ENCODE measurements around the gene CSNK1A1L. TPM values are rescaled to one million over a fixed set of nuclear protein-coding genes. Genes with fewer than 3 reads are reported as not detected.

Gene CSNK1A1L
- total and polyA plus RNA-seq, 4 experiments from 2014 or later = not detected

DNA sequence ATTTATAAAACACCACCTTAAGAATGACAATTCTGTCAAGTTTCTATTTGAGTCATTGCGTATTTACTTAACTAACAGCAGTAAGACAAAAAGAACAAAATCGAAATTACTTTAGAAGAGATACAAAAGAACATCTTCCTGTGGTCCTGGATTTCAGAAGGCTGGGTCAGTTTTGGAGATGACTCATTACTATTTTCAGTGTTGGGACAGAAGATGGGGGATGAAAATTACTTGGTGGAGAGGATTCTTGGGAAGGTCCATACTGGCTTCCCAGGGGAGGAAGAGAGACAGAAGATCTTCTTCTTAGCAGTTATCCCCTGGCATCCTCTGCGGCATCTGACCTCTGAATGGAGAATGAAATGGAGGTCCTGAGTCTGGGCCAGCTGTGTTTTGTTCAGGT is 33.5 kb upstream of the CSNK1A1L start:
- intact Hi-C loops (cut with micrococcal nuclease) = no loop called here
- ChIA-PET CTCF (ENCODE audit: partially characterized antibody) (no interaction called here), POLR2A (ENCODE audit: partially characterized antibody) (no interaction called here)
- Histone ChIP-seq H3K9me3 (ENCODE audit: control insufficient read depth in 1 of 2, low read length in 2 of 2) (no peaks in the 10 kb centered on the region), H3K4me3 (ENCODE audit: low read length in 2 of 2) (no peak overlapping the region), H3K36me3 (ENCODE audit: insufficient read depth, low read length) (no peaks in the 10 kb centered on the region), H3K4me1 (ENCODE audit: insufficient read depth, low read length) (no peaks in the 10 kb centered on the region), H3K27ac (ENCODE audit: low read depth, low read length) (no peak overlapping the region), H3K27me3 (ENCODE audit: insufficient read depth, low read length) (no peaks in the 10 kb centered on the region)
- no peak for DNase-seq
- peaks cover 1 to 6% of the 10 kb centered on the region in 2 donors for H3K27me3 Mint-ChIP-seq
- H3K36me3 Mint-ChIP-seq = no peaks in the 10 kb centered on the region
- peaks cover 0 to 2% (median 0%) of the 10 kb centered on the region in 8 donors for H3K9me3 Mint-ChIP-seq
- no peak overlapping the region for H3K27ac Mint-ChIP-seq
- no peaks in the 10 kb centered on the region for H3K4me1 Mint-ChIP-seq
- no peak overlapping the region for H3K4me3 Mint-ChIP-seq

DNA sequence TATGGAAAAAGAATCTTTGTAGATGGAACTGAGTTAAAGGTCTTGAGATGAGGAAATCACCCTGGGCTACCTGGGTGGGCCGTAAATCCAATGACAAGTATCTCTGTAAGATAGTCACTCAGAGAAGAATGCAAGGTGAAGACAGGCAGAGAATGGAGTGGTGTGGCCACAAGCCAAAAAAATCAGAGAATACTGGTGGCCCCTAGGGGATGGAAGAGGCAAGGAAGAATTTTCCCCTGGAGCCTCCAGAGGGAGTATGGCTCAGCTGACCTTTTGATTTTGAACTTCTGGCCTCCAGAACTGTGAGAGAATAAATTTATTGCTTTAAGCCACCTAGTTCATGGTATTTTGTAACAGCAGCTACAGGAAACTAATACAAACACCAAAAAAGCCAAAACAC is 32.7 kb upstream of the CSNK1A1L start:
- Mint-ChIP-seq H3K27ac (no peak overlapping the region), H3K27me3 (peaks cover 5 to 8% of the 10 kb centered on the region in 2 donors), H3K4me1 (no peaks in the 10 kb centered on the region), H3K9me3 (peaks cover 0 to 2% (median 0%) of the 10 kb centered on the region in 8 donors), H3K36me3 (no peaks in the 10 kb centered on the region), H3K4me3 (no peak overlapping the region)
- no peaks in the 10 kb centered on the region for H3K4me1 ChIP-seq (ENCODE audit: insufficient read depth, low read length)
- H3K4me3 ChIP-seq (ENCODE audit: low read length in 2 of 2) = no peak overlapping the region
- POLR2A ChIA-PET (ENCODE audit: partially characterized antibody) = no interaction called here
- H3K27me3 ChIP-seq (ENCODE audit: insufficient read depth, low read length) = no peaks in the 10 kb centered on the region
- no peak for DNase-seq
- no peaks in the 10 kb centered on the region for H3K9me3 ChIP-seq (ENCODE audit: control insufficient read depth in 1 of 2, low read length in 2 of 2)
- intact Hi-C loops (cut with micrococcal nuclease) = no loop called here
- no peaks in the 10 kb centered on the region for H3K36me3 ChIP-seq (ENCODE audit: insufficient read depth, low read length)
- CTCF ChIA-PET (ENCODE audit: partially characterized antibody) = no interaction called here
- H3K27ac ChIP-seq (ENCODE audit: low read depth, low read length) = no peak overlapping the region

DNA sequence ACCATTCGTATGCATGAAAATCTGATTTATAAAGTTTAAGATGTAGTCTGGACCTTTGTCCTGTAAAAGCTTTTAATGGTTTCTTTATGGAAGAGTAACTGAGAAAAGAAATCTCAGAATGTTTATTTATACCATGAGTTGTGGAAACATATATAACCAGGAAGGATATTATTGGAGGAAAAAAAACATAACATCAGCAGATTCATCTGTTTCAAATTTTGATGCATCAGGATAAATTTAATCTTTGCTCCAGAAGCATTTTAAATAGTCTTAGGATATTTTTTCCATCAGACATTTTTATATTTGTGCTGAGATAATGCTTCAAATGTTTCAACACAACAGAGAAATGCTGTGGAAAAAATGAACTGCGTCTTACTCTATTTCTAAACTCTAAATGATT is 31.2 kb upstream of the CSNK1A1L start:
- Histone ChIP-seq H3K9me3 (ENCODE audit: control insufficient read depth in 1 of 2, low read length in 2 of 2) (no peaks in the 10 kb centered on the region), H3K4me1 (ENCODE audit: insufficient read depth, low read length) (no peaks in the 10 kb centered on the region), H3K36me3 (ENCODE audit: insufficient read depth, low read length) (no peaks in the 10 kb centered on the region), H3K27me3 (ENCODE audit: insufficient read depth, low read length) (no peaks in the 10 kb centered on the region), H3K27ac (ENCODE audit: low read depth, low read length) (no peak overlapping the region), H3K4me3 (ENCODE audit: low read length in 2 of 2) (no peak overlapping the region)
- DNase-seq = no peak
- no peaks in the 10 kb centered on the region for H3K4me1 Mint-ChIP-seq
- intact Hi-C loops (cut with micrococcal nuclease) = no loop called here
- H3K27me3 Mint-ChIP-seq = peaks cover 4 to 8% of the 10 kb centered on the region in 2 donors
- no peak overlapping the region for H3K27ac Mint-ChIP-seq
- CTCF ChIA-PET (ENCODE audit: partially characterized antibody) = no interaction called here
- H3K4me3 Mint-ChIP-seq = no peak overlapping the region
- no peaks in the 10 kb centered on the region for H3K36me3 Mint-ChIP-seq
- H3K9me3 Mint-ChIP-seq = peaks cover 0 to 4% (median 0%) of the 10 kb centered on the region in 8 donors
- POLR2A ChIA-PET (ENCODE audit: partially characterized antibody) = no interaction called here

DNA sequence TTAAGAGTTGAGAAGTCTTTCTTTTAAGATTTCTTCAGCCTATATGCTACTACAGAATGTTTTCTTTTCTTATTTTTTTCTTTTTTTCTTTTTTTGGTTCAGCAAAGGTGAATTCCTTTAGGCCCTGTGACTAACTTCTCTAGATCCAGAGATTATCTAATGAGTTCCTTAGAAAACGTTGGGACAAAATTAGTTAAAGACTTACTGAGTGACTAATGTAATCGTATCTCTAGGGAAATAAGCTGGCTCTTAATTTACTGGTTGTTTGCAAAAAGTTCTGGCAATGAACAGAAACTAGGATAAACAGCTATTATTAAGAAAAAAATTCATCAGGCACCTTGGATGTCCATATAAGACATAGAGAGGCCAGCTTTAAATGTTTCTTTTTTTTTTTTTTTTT is 30.7 kb upstream of the CSNK1A1L start:
- CTCF ChIA-PET (ENCODE audit: partially characterized antibody) = no interaction called here
- no peaks in the 10 kb centered on the region for H3K4me1 Mint-ChIP-seq
- H3K27me3 Mint-ChIP-seq = peaks cover 4 to 9% of the 10 kb centered on the region in 2 donors
- Histone ChIP-seq H3K4me3 (ENCODE audit: low read length in 2 of 2) (no peak overlapping the region), H3K27me3 (ENCODE audit: insufficient read depth, low read length) (no peaks in the 10 kb centered on the region), H3K27ac (ENCODE audit: low read depth, low read length) (no peak overlapping the region), H3K4me1 (ENCODE audit: insufficient read depth, low read length) (no peaks in the 10 kb centered on the region), H3K36me3 (ENCODE audit: insufficient read depth, low read length) (no peaks in the 10 kb centered on the region), H3K9me3 (ENCODE audit: control insufficient read depth in 1 of 2, low read length in 2 of 2) (no peaks in the 10 kb centered on the region)
- POLR2A ChIA-PET (ENCODE audit: partially characterized antibody) = no interaction called here
- intact Hi-C loops (cut with micrococcal nuclease) = no loop called here
- no peaks in the 10 kb centered on the region for H3K36me3 Mint-ChIP-seq
- no peak overlapping the region for H3K4me3 Mint-ChIP-seq
- H3K27ac Mint-ChIP-seq = no peak overlapping the region
- DNase-seq = no peak
- peaks cover 0 to 4% (median 0%) of the 10 kb centered on the region in 8 donors for H3K9me3 Mint-ChIP-seq

DNA sequence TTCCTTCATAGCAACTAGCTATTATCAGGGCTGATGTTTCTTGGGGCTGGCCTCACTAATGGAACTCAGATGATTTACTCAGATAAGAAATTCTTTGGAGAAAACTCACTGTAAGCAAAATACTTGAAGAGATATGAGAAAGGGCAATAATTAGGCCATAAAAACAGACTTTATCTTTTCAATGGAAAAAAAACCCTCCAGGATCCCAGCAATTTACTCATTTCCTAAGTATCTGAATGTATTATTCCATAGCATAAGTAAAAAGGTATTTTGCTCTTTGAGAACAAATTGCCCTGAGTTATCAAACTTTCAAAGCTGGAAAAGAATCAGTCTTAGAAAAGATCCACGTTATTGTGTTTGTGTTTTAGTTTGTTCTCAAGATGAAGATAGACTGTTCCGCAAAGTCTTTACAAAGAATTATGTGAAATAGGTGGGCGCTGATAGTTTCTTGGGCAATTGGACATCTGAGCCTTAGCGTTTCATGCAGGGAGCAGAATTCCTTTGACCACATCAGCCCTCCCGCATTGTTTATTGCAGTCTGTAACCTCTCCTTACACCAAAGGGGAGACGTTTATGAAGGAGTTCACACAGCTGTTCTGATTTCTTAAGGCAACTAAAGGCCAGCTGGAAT is 29.1 kb upstream of the CSNK1A1L start:
- no peaks in the 10 kb centered on the region for H3K4me1 Mint-ChIP-seq
- Histone ChIP-seq H3K9me3 (ENCODE audit: control insufficient read depth in 1 of 2, low read length in 2 of 2) (no peaks in the 10 kb centered on the region), H3K4me1 (ENCODE audit: insufficient read depth, low read length) (no peaks in the 10 kb centered on the region), H3K4me3 (ENCODE audit: low read length in 2 of 2) (no peak overlapping the region), H3K27ac (ENCODE audit: low read depth, low read length) (no peak overlapping the region), H3K27me3 (ENCODE audit: insufficient read depth, low read length) (no peaks in the 10 kb centered on the region), H3K36me3 (ENCODE audit: insufficient read depth, low read length) (no peaks in the 10 kb centered on the region)
- peaks cover 0 to 4% (median 0%) of the 10 kb centered on the region in 8 donors for H3K9me3 Mint-ChIP-seq
- CTCF ChIA-PET (ENCODE audit: partially characterized antibody) = no interaction called here
- H3K36me3 Mint-ChIP-seq = no peaks in the 10 kb centered on the region
- H3K27me3 Mint-ChIP-seq = peaks cover 4 to 9% of the 10 kb centered on the region in 2 donors
- intact Hi-C loops (cut with micrococcal nuclease) = no loop called here
- H3K27ac Mint-ChIP-seq = no peak overlapping the region
- no peak overlapping the region for H3K4me3 Mint-ChIP-seq
- POLR2A ChIA-PET (ENCODE audit: partially characterized antibody) = no interaction called here
- no peak for DNase-seq

DNA sequence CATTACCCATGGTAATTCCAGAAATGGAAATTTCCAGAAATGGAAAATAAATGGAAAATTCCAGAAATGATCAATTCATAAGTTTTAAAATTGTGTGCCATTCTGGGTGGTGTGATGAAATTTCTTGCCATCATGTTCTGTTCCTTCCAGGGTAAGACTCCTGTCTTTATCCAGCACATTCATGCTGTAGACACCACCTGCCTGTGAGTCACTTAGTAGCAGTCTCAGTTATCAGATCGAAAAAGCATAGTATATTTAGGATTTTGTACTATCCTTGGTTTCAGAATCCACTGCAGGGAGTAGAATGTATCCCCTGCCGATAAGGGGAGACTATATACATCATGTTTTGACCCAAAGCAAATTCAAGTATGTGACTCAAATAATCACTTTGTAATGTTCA is 26.7 kb upstream of the CSNK1A1L start:
- H3K9me3 ChIP-seq (ENCODE audit: control insufficient read depth in 1 of 2, low read length in 2 of 2) = no peaks in the 10 kb centered on the region
- H3K27ac Mint-ChIP-seq = no peak overlapping the region
- H3K4me1 ChIP-seq (ENCODE audit: insufficient read depth, low read length) = no peaks in the 10 kb centered on the region
- no peaks in the 10 kb centered on the region for H3K36me3 Mint-ChIP-seq
- POLR2A ChIA-PET (ENCODE audit: partially characterized antibody) = no interaction called here
- H3K36me3 ChIP-seq (ENCODE audit: insufficient read depth, low read length) = no peaks in the 10 kb centered on the region
- H3K4me1 Mint-ChIP-seq = no peaks in the 10 kb centered on the region
- H3K9me3 Mint-ChIP-seq = peaks cover 0 to 4% (median 0%) of the 10 kb centered on the region in 8 donors
- H3K4me3 Mint-ChIP-seq = no peak overlapping the region
- CTCF ChIA-PET (ENCODE audit: partially characterized antibody) = no interaction called here
- no peaks in the 10 kb centered on the region for H3K27me3 ChIP-seq (ENCODE audit: insufficient read depth, low read length)
- peaks cover 4 to 7% of the 10 kb centered on the region in 2 donors for H3K27me3 Mint-ChIP-seq
- intact Hi-C loops (cut with micrococcal nuclease) = no loop called here
- H3K4me3 ChIP-seq (ENCODE audit: low read length in 2 of 2) = no peak overlapping the region
- DNase-seq = no peak
- H3K27ac ChIP-seq (ENCODE audit: low read depth, low read length) = no peak overlapping the region

DNA sequence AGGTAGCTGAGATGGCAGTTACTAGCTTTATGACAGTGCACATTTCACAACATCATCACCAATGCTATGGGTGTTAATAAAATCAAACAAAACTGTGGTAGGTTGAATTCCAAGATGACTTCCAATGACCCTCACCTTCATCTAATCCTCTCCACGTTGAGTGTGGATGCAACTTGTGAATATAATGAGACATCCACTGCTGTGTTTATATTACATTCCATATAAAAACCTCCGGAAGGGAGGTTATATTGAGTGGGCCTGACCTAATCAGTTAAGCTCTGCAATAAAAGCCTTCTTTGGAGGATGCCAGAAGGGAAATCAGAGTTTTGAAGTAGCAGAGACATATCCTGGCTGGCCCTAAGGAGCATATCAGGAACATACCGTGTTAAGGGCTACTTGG is 25.6 kb upstream of the CSNK1A1L start:
- Histone ChIP-seq H3K27ac (ENCODE audit: low read depth, low read length) (no peak overlapping the region), H3K4me3 (ENCODE audit: low read length in 2 of 2) (no peak overlapping the region), H3K27me3 (ENCODE audit: insufficient read depth, low read length) (no peaks in the 10 kb centered on the region), H3K9me3 (ENCODE audit: control insufficient read depth in 1 of 2, low read length in 2 of 2) (no peaks in the 10 kb centered on the region), H3K4me1 (ENCODE audit: insufficient read depth, low read length) (no peaks in the 10 kb centered on the region), H3K36me3 (ENCODE audit: insufficient read depth, low read length) (no peaks in the 10 kb centered on the region)
- Mint-ChIP-seq H3K4me1 (no peaks in the 10 kb centered on the region), H3K4me3 (no peak overlapping the region), H3K36me3 (no peaks in the 10 kb centered on the region), H3K27ac (no peak overlapping the region), H3K27me3 (peaks cover 4 to 7% of the 10 kb centered on the region in 2 donors), H3K9me3 (peaks cover 0 to 4% (median 0%) of the 10 kb centered on the region in 8 donors)
- intact Hi-C loops (cut with micrococcal nuclease) = no loop called here
- CTCF ChIA-PET (ENCODE audit: partially characterized antibody) = no interaction called here
- DNase-seq = no peak
- POLR2A ChIA-PET (ENCODE audit: partially characterized antibody) = no interaction called here

DNA sequence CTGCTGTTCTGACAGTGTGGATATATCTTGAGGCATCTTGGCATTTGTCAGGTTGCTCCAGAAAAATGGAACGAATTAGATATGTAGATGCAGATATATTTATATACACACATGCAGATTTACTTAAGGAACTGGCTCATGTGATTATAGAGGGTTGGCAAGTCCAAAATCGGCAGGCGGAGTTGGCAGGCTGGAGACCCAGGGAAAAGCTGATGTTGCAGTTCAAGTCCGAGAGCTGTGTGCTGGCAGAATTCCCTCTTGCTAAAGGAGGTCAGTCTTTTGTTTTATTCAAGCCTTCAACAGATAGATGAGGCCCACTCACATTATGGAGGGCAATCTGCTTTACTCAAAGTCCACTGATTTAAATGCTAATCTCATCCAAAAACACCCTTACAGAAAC is 24.4 kb upstream of the CSNK1A1L start:
- Mint-ChIP-seq H3K4me3 (no peak overlapping the region), H3K36me3 (no peaks in the 10 kb centered on the region), H3K27me3 (peaks cover 3 to 4% of the 10 kb centered on the region in 2 donors), H3K9me3 (peaks cover 0 to 4% (median 0%) of the 10 kb centered on the region in 8 donors), H3K27ac (no peak overlapping the region), H3K4me1 (no peaks in the 10 kb centered on the region)
- H3K4me3 ChIP-seq (ENCODE audit: low read length in 2 of 2) = no peak overlapping the region
- POLR2A ChIA-PET (ENCODE audit: partially characterized antibody) = no interaction called here
- H3K9me3 ChIP-seq (ENCODE audit: control insufficient read depth in 1 of 2, low read length in 2 of 2) = no peaks in the 10 kb centered on the region
- H3K27me3 ChIP-seq (ENCODE audit: insufficient read depth, low read length) = no peaks in the 10 kb centered on the region
- no peak for DNase-seq
- H3K4me1 ChIP-seq (ENCODE audit: insufficient read depth, low read length) = no peaks in the 10 kb centered on the region
- intact Hi-C loops (cut with micrococcal nuclease) = no loop called here
- H3K36me3 ChIP-seq (ENCODE audit: insufficient read depth, low read length) = no peaks in the 10 kb centered on the region
- CTCF ChIA-PET (ENCODE audit: partially characterized antibody) = no interaction called here
- no peak overlapping the region for H3K27ac ChIP-seq (ENCODE audit: low read depth, low read length)
